Hepatocyte (in vitro differentiated cells): Measurements from ENCODE around the gene IL23R. TPM values are rescaled to one million over a fixed set of nuclear protein-coding genes. Genes with fewer than 3 reads are reported as not detected.

Experiments
- DNase-seq: peaks from one replicate; pipeline ENCODE4 v3.0.0-alpha.2; 2016; ENCODE audit warnings: low spot score
- H2AFZ ChIP-seq: fragments of 200-600 bp; sonication (generic); 2 replicates; pipeline ENCODE4 v1.6.0; 2016; ENCODE audit warnings: antibody characterized with exemption, mild to moderate bottlenecking
- H3K27ac ChIP-seq: fragments of 200-600 bp; sonication (generic); 2 replicates; pipeline ENCODE4 v1.5.1; 2016; ENCODE audit warnings: mild to moderate bottlenecking
- H3K27me3 ChIP-seq: fragments of 200-600 bp; sonication (generic); 2 replicates; pipeline ENCODE4 v1.6.1; 2016
- H3K36me3 ChIP-seq: fragments of 200-600 bp; sonication (generic); replicated peaks from 2 replicates; pipeline ENCODE4 v1.5.1; 2016; ENCODE audit warnings: low read depth; ENCODE audit not compliant: insufficient read depth
- H3K4me1 ChIP-seq: fragments of 200-600 bp; sonication (generic); 2 replicates; pipeline ENCODE4 v1.5.1; 2016; ENCODE audit warnings: mild to moderate bottlenecking, moderate library complexity; ENCODE audit not compliant: insufficient read depth
- H3K4me2 ChIP-seq: fragments of 200-600 bp; sonication (generic); 2 replicates; pipeline ENCODE4 v1.6.0; 2016
- H3K4me3 ChIP-seq: fragments of 200-600 bp; sonication (generic); 2 replicates; pipeline ENCODE4 v1.5.1; 2016; ENCODE audit warnings: mild to moderate bottlenecking
- H3K79me2 ChIP-seq: fragments of 200-600 bp; sonication (generic); 2 replicates; pipeline ENCODE4 v1.6.0; 2017; ENCODE audit warnings: mild to moderate bottlenecking
- H3K9me2 ChIP-seq: fragments of 200-600 bp; sonication (generic); replicated peaks from 2 replicates; pipeline ENCODE4 v1.6.0; 2017; ENCODE audit warnings: mild to moderate bottlenecking; ENCODE audit not compliant: insufficient read depth
- H3K9me3 ChIP-seq: fragments of 200-600 bp; sonication (generic); 2 replicates; pipeline ENCODE4 v1.5.1; 2016; ENCODE audit warnings: low read depth, mild to moderate bottlenecking
- H4K20me1 ChIP-seq: fragments of 200-600 bp; sonication (generic); 2 replicates; pipeline ENCODE4 v1.6.0; 2016; ENCODE audit warnings: mild to moderate bottlenecking; ENCODE audit not compliant: insufficient read depth, poor library complexity, severe bottlenecking
- EZH2 ChIP-seq: fragments of 200-600 bp; sonication (generic); IDR thresholded peaks from 2 replicates; pipeline ENCODE4 v1.6.1; 2016; ENCODE audit warnings: antibody characterized with exemption, mild to moderate bottlenecking, borderline replicate concordance
- EZH2phosphoT487 ChIP-seq: fragments of 200-600 bp; sonication (generic); IDR thresholded peaks from one replicate; pipeline ENCODE4 v1.6.1; 2018; ENCODE audit warnings: antibody characterized with exemption, mild to moderate bottlenecking, low read depth, moderate library complexity; ENCODE audit not compliant: unreplicated experiment, severe bottlenecking
- WGBS: methylation state at CpG from one replicate; pipeline ENCODE4 v1.1.6; 2016; ENCODE audit warnings: low lambda C conversion rate; ENCODE audit errors: missing lambda C conversion rate; 5-methylcytosine and 5-hydroxymethylcytosine counted together
- polyA plus RNA-seq: library from polyadenylated mRNA; unstranded; fragments of >200 nt; fragmentation: Nextera tagmentation; extraction: Ambion mirVana; gene quantifications from 2 replicates; pipeline ENCODE4 v1.2.1, GENCODE V29; 2016
- total RNA-seq: library from RNA; depleted of rRNA; stranded (reverse); fragments of >200 nt; gene quantifications from 2 replicates; pipeline ENCODE4 v1.2.3, GENCODE V29; 2014
- TF ChIP-seq, protein P1 (sequence below): fragments of 200-600 bp; sonication (generic); IDR thresholded peaks from 2 replicates; pipeline ENCODE4 v1.5.1; 2016; ENCODE audit warnings: antibody characterized with exemption, mild to moderate bottlenecking; ENCODE audit not compliant: poor library complexity

Gene IL23R
- total and polyA plus RNA-seq, 2 experiments from 2014 or later: 0.20 TPM; not detected in 1

DNA sequence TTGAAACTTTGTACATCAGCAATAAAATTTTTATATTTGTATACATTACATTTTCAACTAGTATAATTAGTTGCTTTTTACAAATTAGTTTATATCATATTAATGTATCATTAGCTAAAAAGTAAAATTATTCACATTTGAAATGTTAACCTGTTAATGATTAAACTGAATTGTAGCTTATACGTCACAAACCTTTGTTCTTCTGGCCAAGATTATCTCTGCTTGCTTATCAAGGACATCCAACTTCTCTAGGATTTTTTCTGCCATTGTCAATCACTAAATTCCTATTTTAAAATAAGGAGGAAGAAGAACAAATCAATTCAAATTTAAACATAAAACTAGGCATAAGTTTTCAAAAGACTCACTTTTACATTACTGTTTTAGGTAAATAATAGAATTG lies 39.3 kb upstream of the IL23R start:
- TF ChIP-seq, protein P1, sequence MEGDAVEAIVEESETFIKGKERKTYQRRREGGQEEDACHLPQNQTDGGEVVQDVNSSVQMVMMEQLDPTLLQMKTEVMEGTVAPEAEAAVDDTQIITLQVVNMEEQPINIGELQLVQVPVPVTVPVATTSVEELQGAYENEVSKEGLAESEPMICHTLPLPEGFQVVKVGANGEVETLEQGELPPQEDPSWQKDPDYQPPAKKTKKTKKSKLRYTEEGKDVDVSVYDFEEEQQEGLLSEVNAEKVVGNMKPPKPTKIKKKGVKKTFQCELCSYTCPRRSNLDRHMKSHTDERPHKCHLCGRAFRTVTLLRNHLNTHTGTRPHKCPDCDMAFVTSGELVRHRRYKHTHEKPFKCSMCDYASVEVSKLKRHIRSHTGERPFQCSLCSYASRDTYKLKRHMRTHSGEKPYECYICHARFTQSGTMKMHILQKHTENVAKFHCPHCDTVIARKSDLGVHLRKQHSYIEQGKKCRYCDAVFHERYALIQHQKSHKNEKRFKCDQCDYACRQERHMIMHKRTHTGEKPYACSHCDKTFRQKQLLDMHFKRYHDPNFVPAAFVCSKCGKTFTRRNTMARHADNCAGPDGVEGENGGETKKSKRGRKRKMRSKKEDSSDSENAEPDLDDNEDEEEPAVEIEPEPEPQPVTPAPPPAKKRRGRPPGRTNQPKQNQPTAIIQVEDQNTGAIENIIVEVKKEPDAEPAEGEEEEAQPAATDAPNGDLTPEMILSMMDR: no peak
- TF ChIP-seq EZH2phosphoT487: no peak
- TF ChIP-seq EZH2: no peak
- H3K79me2 ChIP-seq: no peaks in the 10 kb centered on the region
- no peaks in the 10 kb centered on the region for H4K20me1 ChIP-seq
- no peaks in the 10 kb centered on the region for H3K4me1 ChIP-seq
- H3K36me3 ChIP-seq: no peaks in the 10 kb centered on the region
- H3K4me2 ChIP-seq: no peak overlapping the region
- no peak overlapping the region for H3K27ac ChIP-seq
- 47% methylated on average over 1 of the region's 1 CpG for WGBS
- no peaks in the 10 kb centered on the region for H3K9me2 ChIP-seq
- no peaks in the 10 kb centered on the region for H3K27me3 ChIP-seq
- no peak overlapping the region for H3K4me3 ChIP-seq
- no peak for DNase-seq
- H2AFZ ChIP-seq: no peak overlapping the region
- H3K9me3 ChIP-seq: no peaks in the 10 kb centered on the region

DNA sequence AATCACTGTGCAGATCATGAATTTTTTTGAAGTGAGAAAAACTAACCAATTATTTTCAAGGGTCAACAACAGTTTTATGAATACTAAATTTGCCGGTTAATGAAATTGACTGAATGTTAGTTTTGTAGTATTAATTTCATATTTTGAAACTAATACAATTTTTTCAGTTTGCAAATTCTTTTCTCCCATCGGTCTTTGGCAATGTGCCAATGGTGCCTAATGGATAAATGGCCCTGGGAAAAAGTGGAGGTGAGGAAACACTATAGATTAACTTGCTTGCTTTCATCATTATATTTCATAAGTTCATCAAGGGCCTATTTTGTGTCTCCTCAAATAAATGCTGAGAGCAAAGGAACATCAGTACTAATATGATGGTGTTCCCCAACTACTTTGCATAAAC lies 35.6 kb upstream of the IL23R start:
- no peaks in the 10 kb centered on the region for H3K79me2 ChIP-seq
- no peaks in the 10 kb centered on the region for H3K27me3 ChIP-seq
- peaks cover 3% of the 10 kb centered on the region for H3K4me1 ChIP-seq
- no peaks in the 10 kb centered on the region for H3K9me2 ChIP-seq
- no peak overlapping the region for H3K4me3 ChIP-seq
- H3K4me2 ChIP-seq: no peak overlapping the region
- H2AFZ ChIP-seq: no peak overlapping the region
- no peak overlapping the region for H3K27ac ChIP-seq
- WGBS: 82% methylated on average over 2 of the region's 2 CpGs
- H4K20me1 ChIP-seq: no peaks in the 10 kb centered on the region
- DNase-seq: no peak
- no peak for TF ChIP-seq EZH2phosphoT487
- no peak for TF ChIP-seq EZH2
- TF ChIP-seq, protein P1: no peak
- H3K36me3 ChIP-seq: no peaks in the 10 kb centered on the region
- no peaks in the 10 kb centered on the region for H3K9me3 ChIP-seq

DNA sequence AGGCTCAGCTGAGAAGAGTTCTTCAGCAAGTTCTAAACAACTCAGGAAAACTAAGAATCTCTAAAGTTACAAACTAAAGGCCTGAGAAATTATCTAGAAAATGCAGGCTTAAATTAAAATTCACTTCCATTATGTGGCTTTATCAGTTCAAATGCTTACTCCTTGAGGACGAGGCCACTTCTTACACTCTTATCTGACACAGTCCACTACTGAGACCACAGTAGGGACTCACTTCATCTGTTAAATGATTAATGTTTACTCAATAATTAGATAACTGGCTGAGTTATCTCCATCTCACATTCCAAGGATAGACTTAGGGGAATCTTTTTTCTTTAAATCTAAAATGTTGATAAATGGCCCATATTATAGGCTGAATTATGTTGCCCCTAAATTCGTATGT lies 33.1 kb upstream of the IL23R start:
- DNase-seq: no peak
- H3K4me3 ChIP-seq: no peak overlapping the region
- H3K27ac ChIP-seq: no peak overlapping the region
- no peak for TF ChIP-seq EZH2phosphoT487
- TF ChIP-seq, protein P1: no peak
- no peak for TF ChIP-seq EZH2
- H3K4me2 ChIP-seq: no peak overlapping the region
- peaks cover 27% of the 10 kb centered on the region for H3K4me1 ChIP-seq
- no peaks in the 10 kb centered on the region for H4K20me1 ChIP-seq
- no peaks in the 10 kb centered on the region for H3K36me3 ChIP-seq
- H3K79me2 ChIP-seq: no peaks in the 10 kb centered on the region
- H3K9me2 ChIP-seq: no peaks in the 10 kb centered on the region
- H3K9me3 ChIP-seq: no peaks in the 10 kb centered on the region
- WGBS: 63% methylated on average over 2 of the region's 2 CpGs
- no peak overlapping the region for H2AFZ ChIP-seq
- no peaks in the 10 kb centered on the region for H3K27me3 ChIP-seq

DNA sequence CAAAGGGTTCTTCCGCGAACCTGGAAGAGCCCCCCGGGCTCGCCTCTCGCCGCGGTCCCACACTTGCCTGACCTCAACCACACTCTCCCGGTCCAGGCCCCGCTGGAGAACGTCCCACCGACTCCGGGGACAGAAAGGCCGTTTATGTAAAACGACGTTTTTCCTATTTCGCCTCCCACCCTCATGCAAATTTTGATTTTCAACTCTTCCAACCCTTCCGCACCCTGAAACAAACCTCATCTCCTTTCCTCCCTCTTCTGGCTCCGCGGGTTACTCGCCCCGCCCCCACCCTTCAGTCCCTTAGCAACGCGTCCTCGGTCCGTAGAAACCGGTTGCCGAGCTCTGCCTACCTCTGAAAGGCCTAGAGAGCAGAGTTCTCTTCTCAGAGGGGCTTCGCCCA lies 31.6 kb upstream of the IL23R start, which contains the start of gene C1orf141:
TSS of gene C1orf141 (minus strand) at position 276 of the 400 bp plus-strand sequence. CDS start 7,730 bp downstream, outside the sequence.
- no peaks in the 10 kb centered on the region for H3K27me3 ChIP-seq
- WGBS: 40% methylated on average over 28 of the region's 28 CpGs
- H3K4me2 ChIP-seq: peak within 1 kb of the TSS; percentile 57
- no peak within 1 kb of the TSS for H3K27ac ChIP-seq
- no peaks in the 10 kb centered on the region for H4K20me1 ChIP-seq
- no peak for DNase-seq
- H3K9me2 ChIP-seq: no peaks in the 10 kb centered on the region
- H3K36me3 ChIP-seq: no peaks in the 10 kb centered on the region
- no peaks in the 10 kb centered on the region for H3K9me3 ChIP-seq
- H3K4me3 ChIP-seq: no peak within 1 kb of the TSS
- H3K4me1 ChIP-seq: peaks cover 35% of the 10 kb centered on the region
- TF ChIP-seq EZH2phosphoT487 (no peak), EZH2 (no peak)
- TF ChIP-seq, protein P1: no peak
- H2AFZ ChIP-seq: peak within 1 kb of the TSS; percentile 18
- H3K79me2 ChIP-seq: no peaks in the 10 kb centered on the region
